HEK293 (cell line): ENCODE data around the gene STK39.

Source experiments
- CTCF ChIA-PET: fragments of 350-600 bp; formaldehyde crosslinking; extraction: SDS; loops from one replicate; lab custom pipeline; 2021; ENCODE audit warnings: antibody characterized with exemption; lab: Yijun Ruan, JAX
- POLR2A ChIA-PET: fragments of 300-600 bp; formaldehyde crosslinking; extraction: SDS; loops from one replicate; lab custom pipeline; 2020; ENCODE audit warnings: antibody characterized with exemption, inconsistent platforms; lab: Yijun Ruan, JAX
- H3K27ac ChIP-seq: fragments of 200-500 bp; sonication (Bioruptor generic); 2 replicates; pipeline ENCODE4 v1.5.1; 2014; ENCODE audit warnings: low read depth, low read length, control low read depth, inconsistent platforms; ENCODE audit errors: extremely low read depth
- H3K36me3 ChIP-seq, 2 experiments: fragments of 200-500 bp in 1 of 2; sonication (Bioruptor generic) in 1 of 2; 1 replicate in 1 of 2; 2 replicates in 1 of 2; pipeline ENCODE4 v1.5.1; 2014 to 2017; ENCODE audit warnings: inconsistent platforms in 2 of 2, low read length in 2 of 2; ENCODE audit not compliant: control insufficient read depth in 2 of 2, insufficient read depth in 1 of 2
- H3K4me1 ChIP-seq: fragments of 200-500 bp; sonication (Bioruptor generic); 2 replicates; pipeline ENCODE4 v1.5.1; 2014; ENCODE audit warnings: mild to moderate bottlenecking, low read length, inconsistent platforms; ENCODE audit not compliant: control insufficient read depth, insufficient read depth
- H3K4me3 ChIP-seq: 2 replicates; pipeline ENCODE4 v1.5.1; 2011; ENCODE audit warnings: low read depth, mild to moderate bottlenecking, control low read depth, low read length, moderate library complexity
- H3K9me3 ChIP-seq: fragments of 200-500 bp; sonication (Bioruptor generic); 2 replicates; pipeline ENCODE4 v1.5.1; 2014; ENCODE audit warnings: low read depth, low read length, inconsistent platforms; ENCODE audit not compliant: control insufficient read depth, insufficient read depth
- GLIS2 ChIP-seq: fragments of 450-650 bp; formaldehyde crosslinking; IDR thresholded peaks from 2 replicates; pipeline ENCODE4 v1.5.1; 2016; ENCODE audit warnings: missing biosample characterization, missing genetic modification characterization
- KLF1 ChIP-seq: fragments of 450-650 bp; formaldehyde crosslinking; IDR thresholded peaks from 2 replicates; pipeline ENCODE4 v1.5.1; 2016; ENCODE audit warnings: missing biosample characterization, missing genetic modification characterization
- KLF16 ChIP-seq: fragments of 450-650 bp; formaldehyde crosslinking; IDR thresholded peaks from 2 replicates; pipeline ENCODE4 v1.5.1; 2017; ENCODE audit warnings: missing biosample characterization, missing genetic modification characterization
- KLF17 ChIP-seq: fragments of 450-650 bp; formaldehyde crosslinking; IDR thresholded peaks from 2 replicates; pipeline ENCODE4 v1.5.1; 2016; ENCODE audit warnings: missing biosample characterization, missing genetic modification characterization
- PATZ1 ChIP-seq: fragments of 450-650 bp; formaldehyde crosslinking; IDR thresholded peaks from 2 replicates; pipeline ENCODE4 v1.5.1; 2016; ENCODE audit warnings: missing biosample characterization, missing genetic modification characterization
- REPIN1 ChIP-seq: fragments of 450-650 bp; formaldehyde crosslinking; IDR thresholded peaks from 2 replicates; pipeline ENCODE4 v1.5.1; 2017; ENCODE audit warnings: missing biosample characterization, missing genetic modification characterization, low read depth
- TRIM28 ChIP-seq: IDR thresholded peaks from 2 replicates; pipeline ENCODE4 v1.6.1; 2011; ENCODE audit warnings: low read length, control low read depth, borderline replicate concordance
- TSHZ1 ChIP-seq: fragments of 450-650 bp; formaldehyde crosslinking; IDR thresholded peaks from 2 replicates; pipeline ENCODE4 v1.5.1; 2016; ENCODE audit warnings: missing biosample characterization, missing genetic modification characterization, borderline replicate concordance
- ZBTB17 ChIP-seq: fragments of 450-650 bp; formaldehyde crosslinking; IDR thresholded peaks from 2 replicates; pipeline ENCODE4 v1.5.1; 2016; ENCODE audit warnings: missing biosample characterization, missing genetic modification characterization
- ZBTB26 ChIP-seq: fragments of 450-650 bp; formaldehyde crosslinking; optimal IDR thresholded peaks from 2 replicates; pipeline ENCODE3; 2016; ENCODE audit warnings: missing biosample characterization, mild to moderate bottlenecking, missing genetic modification characterization
- ZNF112 ChIP-seq: fragments of 450-650 bp; formaldehyde crosslinking; IDR thresholded peaks from 2 replicates; pipeline ENCODE4 v1.5.0; 2017; ENCODE audit warnings: missing biosample characterization, missing genetic modification characterization
- ZNF157 ChIP-seq: fragments of 450-650 bp; formaldehyde crosslinking; IDR thresholded peaks from 2 replicates; pipeline ENCODE4 v1.5.1; 2016; ENCODE audit warnings: missing biosample characterization, missing genetic modification characterization
- ZNF169 ChIP-seq: fragments of 450-650 bp; formaldehyde crosslinking; IDR thresholded peaks from 2 replicates; pipeline ENCODE4 v1.5.1; 2016; ENCODE audit warnings: missing biosample characterization, missing genetic modification characterization
- ZNF18 ChIP-seq: fragments of 450-650 bp; formaldehyde crosslinking; IDR thresholded peaks from 2 replicates; pipeline ENCODE4 v1.5.1; 2016; ENCODE audit warnings: missing biosample characterization, missing genetic modification characterization
- ZNF223 ChIP-seq: fragments of 450-650 bp; formaldehyde crosslinking; IDR thresholded peaks from 2 replicates; pipeline ENCODE4 v1.5.1; 2016; ENCODE audit warnings: missing biosample characterization, missing genetic modification characterization
- ZNF302 ChIP-seq: fragments of 450-650 bp; formaldehyde crosslinking; IDR thresholded peaks from 2 replicates; pipeline ENCODE4 v1.5.1; 2016; ENCODE audit warnings: missing biosample characterization, missing genetic modification characterization, low read depth
- ZNF311 ChIP-seq: fragments of 450-650 bp; formaldehyde crosslinking; IDR thresholded peaks from 2 replicates; pipeline ENCODE4 v1.5.1; 2017; ENCODE audit warnings: missing biosample characterization, missing genetic modification characterization, borderline replicate concordance
- ZNF335 ChIP-seq: fragments of 450-650 bp; formaldehyde crosslinking; conservative IDR thresholded peaks from 2 replicates; pipeline ENCODE4 v1.5.1; 2016; ENCODE audit warnings: missing biosample characterization, missing genetic modification characterization
- ZNF341 ChIP-seq: fragments of 450-650 bp; formaldehyde crosslinking; IDR thresholded peaks from 2 replicates; pipeline ENCODE4; 2016; ENCODE audit warnings: low read depth, missing biosample characterization, missing genetic modification characterization
- ZNF48 ChIP-seq: fragments of 450-650 bp; formaldehyde crosslinking; IDR thresholded peaks from 2 replicates; pipeline ENCODE4 v1.5.1; 2016; ENCODE audit warnings: missing biosample characterization, missing genetic modification characterization
- ZNF561 ChIP-seq: fragments of 450-650 bp; IDR thresholded peaks from 2 replicates; pipeline ENCODE4 v1.5.1; 2018; ENCODE audit warnings: missing biosample characterization, missing genetic modification characterization, borderline replicate concordance
- ZNF585B ChIP-seq: fragments of 450-650 bp; formaldehyde crosslinking; IDR thresholded peaks from 2 replicates; pipeline ENCODE4 v1.5.1; 2016; ENCODE audit warnings: missing biosample characterization, missing genetic modification characterization
- ZNF624 ChIP-seq: fragments of 450-650 bp; formaldehyde crosslinking; IDR thresholded peaks from 2 replicates; pipeline ENCODE4 v1.5.1; 2017; ENCODE audit warnings: missing biosample characterization, missing genetic modification characterization
- ZSCAN5A ChIP-seq: fragments of 450-650 bp; formaldehyde crosslinking; IDR thresholded peaks from 2 replicates; pipeline ENCODE4 v1.5.1; 2016; ENCODE audit warnings: missing biosample characterization, missing genetic modification characterization

STK39 gene

GRCh38 chr2:168224346-168224745 lies 23.0 kb downstream of the STK39 start:
- peaks cover 7% of the 10 kb centered on the region for H3K4me1 ChIP-seq
- no peak overlapping the region for H3K4me3 ChIP-seq
- POLR2A ChIA-PET: no interaction called here
- no peaks in the 10 kb centered on the region; a peak in 1 of 3 replicates for H3K36me3 ChIP-seq
- TF ChIP-seq KLF16: no peak
- TF ChIP-seq ZNF585B (tag by site-specific recombination): no peak
- no peak for TF ChIP-seq ZSCAN5A (tag by site-specific recombination)
- TF ChIP-seq ZNF561: no peak
- no peak for TF ChIP-seq ZNF341
- TF ChIP-seq KLF1 (tag by site-specific recombination): no peak
- TF ChIP-seq TSHZ1: no peak
- no peak for TF ChIP-seq GLIS2 (tag by site-specific recombination)
- no peak for TF ChIP-seq ZNF112
- TF ChIP-seq ZNF223 (tag by site-specific recombination): no peak
- no peak overlapping the region for H3K27ac ChIP-seq
- CTCF ChIA-PET: no interaction called here
- H3K9me3 ChIP-seq: no peaks in the 10 kb centered on the region

GRCh38 chr2:168222088-168222487 lies 25.3 kb downstream of the STK39 start:
- no peaks in the 10 kb centered on the region for H3K36me3 ChIP-seq
- TF ChIP-seq ZNF302 (tag by site-specific recombination) (no peak), ZBTB17 (no peak), ZBTB26 (tag by site-specific recombination) (no peak), TRIM28 (no peak), REPIN1 (no peak), ZNF48 (no peak), ZNF18 (tag by site-specific recombination) (no peak), KLF17 (tag by site-specific recombination) (no peak), ZNF311 (tag by site-specific recombination) (no peak), KLF16 (no peak), ZNF624 (tag by site-specific recombination) (no peak), ZNF157 (no peak), PATZ1 (no peak), ZNF169 (tag by site-specific recombination) (no peak), ZNF335 (tag by site-specific recombination) (no peak)
- POLR2A ChIA-PET: no interaction called here
- CTCF ChIA-PET: interaction anchor here (0.6 kb wide), 1 partner anchor 24 kb away, joined by 4 read pairs; no protein-coding TSS in a partner anchor
- H3K4me1 ChIP-seq: peaks cover 7% of the 10 kb centered on the region
- H3K27ac ChIP-seq: no peak overlapping the region
- no peak overlapping the region for H3K4me3 ChIP-seq
- no peaks in the 10 kb centered on the region for H3K9me3 ChIP-seq
